GM18498 (cell line): ENCODE results near the gene LRRC3C.

Experiments used
- ATAC-seq: cut with Tn5 transposase; IDR thresholded peaks from one replicate; pipeline ENCODE4 v1.9.1; 2021; ENCODE audit warnings: mild to moderate bottlenecking, moderate library complexity; ENCODE audit not compliant: unreplicated experiment

The LRRC3C gene

GRCh38 chr17:39923836-39924690 lies 3.5 kb upstream of the LRRC3C start:
- no peak for ATAC-seq

- no peak for ATAC-seq
These were observed 2.9 kb upstream of the LRRC3C start for GRCh38 chr17:39924691-39925055.

GRCh38 chr17:39925282-39926134 lies 2.0 kb upstream of the LRRC3C start:
- ATAC-seq: no peak

GRCh38 chr17:39926135-39926587 lies 1.4 kb upstream of the LRRC3C start:
- ATAC-seq: no peak

GRCh38 chr17:39926588-39927100 lies 888 bp upstream of the LRRC3C start:
- peak; percentile 33 for ATAC-seq

GRCh38 chr17:39927929-39928857 lies 661 bp downstream of the LRRC3C start:
- ATAC-seq: peak; percentile 5

- no peak for ATAC-seq
These were observed 1.5 kb downstream of the LRRC3C start for GRCh38 chr17:39928858-39929645.

GRCh38 chr17:39929646-39930407 lies 2.3 kb downstream of the LRRC3C start:
- ATAC-seq: no peak

GRCh38 chr17:39933912-39934311 lies 6.4 kb downstream of the LRRC3C start:
- no peak for ATAC-seq

- ATAC-seq: no peak
These were observed 6.8 kb downstream of the LRRC3C start for GRCh38 chr17:39934324-39934723.

- no peak for ATAC-seq
These were observed 8.4 kb downstream of the LRRC3C start for GRCh38 chr17:39935909-39936308.

GRCh38 chr17:39937447-39937846 lies 9.9 kb downstream of the LRRC3C start:
- no peak for ATAC-seq

- no peak for ATAC-seq
These were observed 10.8 kb downstream of the LRRC3C start for GRCh38 chr17:39938140-39938869.

- ATAC-seq: no peak
These were observed 11.6 kb downstream of the LRRC3C start for GRCh38 chr17:39939106-39939505.

- ATAC-seq: no peak
These were observed 12.3 kb downstream of the LRRC3C start for GRCh38 chr17:39939588-39940419.

- ATAC-seq: no peak
These were observed 16.3 kb downstream of the LRRC3C start for GRCh38 chr17:39943702-39944392.

GRCh38 chr17:39944393-39944711 lies 16.8 kb downstream of the LRRC3C start:
- no peak for ATAC-seq
